ENCODE data around the gene QARS1.

QARS1 gene

DNA sequence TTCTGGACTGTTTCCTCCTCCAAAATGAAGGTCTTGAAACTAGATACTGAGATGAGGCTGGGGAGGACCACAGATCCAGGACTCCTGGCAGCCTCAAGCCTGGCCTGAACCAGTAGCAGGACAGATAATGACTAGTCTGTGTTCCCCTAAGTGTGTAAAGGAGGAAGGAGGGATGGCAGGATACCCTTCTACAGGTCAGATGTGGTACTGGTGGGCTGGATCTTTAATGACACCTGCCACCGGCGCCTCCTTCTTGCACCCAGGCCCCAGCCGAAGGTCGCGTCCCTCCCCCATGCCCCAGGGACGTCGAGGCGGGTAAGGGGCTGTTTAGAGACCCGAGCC is 15.5 kb upstream of the QARS1 start:
- peak; percentile 9 for DNase-seq

DNA sequence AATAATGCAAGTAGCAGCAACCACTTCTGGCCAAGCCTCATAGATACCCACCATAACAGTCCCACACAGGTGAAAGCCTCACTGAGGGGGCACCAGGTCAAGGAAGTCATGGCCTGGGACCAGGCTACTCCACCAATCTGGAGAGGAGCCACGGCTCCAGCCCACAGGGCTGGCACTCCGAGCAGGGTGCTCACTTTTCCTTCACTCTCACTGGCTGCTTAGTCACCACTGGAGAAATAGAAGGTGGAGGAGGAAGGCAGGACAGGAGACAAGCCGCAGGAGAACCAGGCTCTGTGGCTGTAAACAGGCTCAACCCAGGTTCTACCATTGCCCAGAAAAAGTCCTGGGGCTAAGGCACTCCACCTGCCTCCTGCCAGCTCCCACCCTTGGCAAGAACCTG is 14.9 kb upstream of the QARS1 start:
- no peak for DNase-seq

DNA sequence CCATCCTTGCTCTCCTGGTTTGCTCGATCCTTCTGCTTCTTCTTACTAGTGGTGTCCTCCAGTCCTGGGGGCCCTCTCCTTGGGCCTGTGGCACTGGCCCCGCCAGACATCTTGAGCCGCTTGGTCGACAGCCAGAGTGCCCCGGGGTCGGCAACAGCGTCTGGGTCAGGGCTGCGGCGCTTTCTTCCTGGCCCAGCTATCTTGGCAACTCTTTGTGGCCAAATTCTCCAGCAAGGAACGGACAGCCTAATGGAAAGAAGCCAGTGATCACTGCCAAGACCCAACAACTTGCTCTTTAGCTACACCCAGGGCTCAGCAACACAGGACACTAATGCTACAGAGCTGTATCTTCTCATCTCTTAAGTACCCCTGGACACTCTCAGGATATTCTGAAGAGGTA is 14.5 kb upstream of the QARS1 start:
- no peak for DNase-seq

DNA sequence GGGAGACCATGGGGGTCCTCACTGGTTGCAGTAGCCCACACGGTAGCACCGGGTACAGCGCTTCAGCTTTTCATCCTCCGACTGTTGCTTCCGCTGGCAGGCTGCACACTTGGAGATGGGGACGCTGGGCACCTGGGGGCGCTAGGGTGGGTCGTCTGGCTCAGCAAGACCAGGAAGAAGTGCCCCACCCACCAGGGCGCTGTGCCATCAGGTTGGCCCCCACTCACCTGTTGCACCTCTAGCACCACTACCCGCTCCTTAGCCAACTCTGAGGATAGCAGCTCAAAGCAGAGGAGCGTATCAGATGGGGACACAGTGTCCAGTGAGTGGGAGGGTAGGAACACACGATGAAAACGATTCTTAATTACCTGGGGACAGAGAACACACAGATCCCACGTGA is 7.7 kb upstream of the QARS1 start:
- DNase-seq = no peak

DNA sequence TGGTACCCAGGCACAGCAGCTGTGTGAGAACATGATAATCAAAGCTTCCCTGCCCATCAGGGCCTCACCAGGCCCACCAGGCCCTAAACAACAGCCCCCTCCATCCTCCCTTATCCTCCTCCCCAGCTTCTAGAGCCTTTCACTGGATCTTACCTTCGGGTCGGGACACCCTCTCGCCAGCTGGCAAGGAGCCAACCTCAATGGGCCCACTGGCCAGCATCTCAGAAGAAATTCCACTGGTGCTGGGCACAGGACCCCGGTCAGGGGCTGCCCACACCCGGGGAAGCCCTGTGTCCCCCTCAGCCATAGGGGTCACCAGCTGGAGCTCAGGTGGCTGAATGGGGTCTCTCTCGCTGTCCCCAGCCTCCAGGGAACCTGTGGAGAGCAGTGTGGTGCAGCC is 6.8 kb upstream of the QARS1 start:
- no peak for DNase-seq

DNA sequence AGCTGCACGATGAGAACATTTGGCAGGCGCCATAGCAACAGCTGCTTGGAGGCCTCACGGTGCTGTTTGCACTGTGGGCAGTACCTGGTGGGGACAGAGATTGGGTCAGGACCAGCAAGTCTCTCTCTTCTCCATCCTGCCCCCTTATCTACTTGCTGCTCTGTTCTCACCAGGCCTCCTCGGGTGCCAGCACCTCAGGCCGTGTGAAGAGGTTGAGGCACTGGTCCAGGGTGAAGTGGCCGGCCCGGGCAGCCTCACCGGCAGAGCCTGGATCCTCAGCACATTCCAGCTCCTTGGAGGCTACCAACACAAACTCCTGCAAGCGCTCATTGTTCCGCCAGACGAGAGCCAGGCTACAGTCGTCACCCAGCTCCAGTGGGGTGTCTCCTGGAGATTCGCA is 6.2 kb upstream of the QARS1 start:
- DNase-seq = no peak

DNA sequence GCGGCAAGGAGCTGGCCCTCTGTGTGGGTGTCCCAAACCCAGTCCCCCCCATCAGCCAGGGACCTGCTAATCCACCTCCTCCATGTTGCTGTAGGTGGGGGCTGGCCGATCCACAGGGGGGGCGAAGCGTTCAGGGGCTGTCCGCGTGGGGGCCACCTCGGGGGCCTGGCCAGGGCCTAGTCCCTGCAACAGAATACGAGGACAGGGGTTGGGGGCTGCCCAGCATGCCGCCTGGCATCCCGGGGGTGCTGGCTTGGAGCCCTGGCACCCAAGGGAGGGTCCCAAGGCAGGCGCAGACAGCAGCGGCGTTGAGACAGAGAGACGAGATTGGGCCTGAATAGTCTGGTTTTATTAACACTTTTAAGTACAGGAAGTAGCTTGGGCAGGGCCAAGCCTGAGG is 3.8 kb upstream of the QARS1 start:
- DNase-seq = no peak

DNA sequence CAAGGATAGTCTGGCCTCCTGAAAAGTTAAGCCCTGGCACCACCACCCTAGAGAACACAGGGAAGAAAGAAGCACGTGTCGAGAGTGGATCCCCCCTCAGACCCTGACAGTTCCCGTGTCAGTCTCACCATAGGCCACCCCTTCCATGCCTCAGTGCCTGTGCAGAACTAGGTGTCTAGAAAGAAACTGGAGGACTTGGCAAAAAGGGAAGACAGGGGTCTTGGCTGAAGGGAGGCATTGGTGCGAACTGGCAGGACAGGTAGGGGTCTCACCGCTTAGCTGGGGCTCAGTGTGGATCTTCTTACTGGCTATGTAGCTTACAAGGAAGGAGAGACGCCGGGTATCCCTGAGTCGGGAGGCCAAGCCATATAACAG is 518 bp downstream of the QARS1 start:
- no peak for DNase-seq

DNA sequence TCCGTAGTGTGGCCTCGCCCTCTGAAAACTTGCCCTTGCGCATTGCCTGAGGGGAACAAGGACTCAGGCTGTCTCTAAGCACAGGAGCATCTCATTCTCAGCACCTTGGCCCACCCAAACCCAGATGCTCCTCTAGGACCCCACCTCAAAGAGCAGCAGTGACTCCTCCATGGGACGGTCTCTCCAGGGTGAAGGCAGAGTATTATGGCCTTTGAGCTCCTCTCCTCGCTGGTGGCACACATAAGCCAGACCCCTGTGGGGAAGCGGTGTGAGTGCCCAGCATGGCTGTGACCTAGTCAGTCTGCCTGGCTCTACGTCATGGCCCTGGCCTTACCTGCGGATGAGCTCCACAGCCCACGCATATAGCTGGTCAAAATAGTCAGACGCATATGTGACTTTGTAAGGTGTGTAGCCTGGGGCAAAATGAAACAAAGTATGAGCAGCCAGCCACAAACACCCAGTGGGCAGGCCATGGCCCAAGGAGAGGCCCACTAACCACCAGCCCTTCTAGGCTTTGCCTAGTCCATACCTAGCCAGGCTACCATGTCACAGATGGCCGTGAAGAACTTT is 4.4 kb downstream of the QARS1 start:
- no peak for DNase-seq

DNA sequence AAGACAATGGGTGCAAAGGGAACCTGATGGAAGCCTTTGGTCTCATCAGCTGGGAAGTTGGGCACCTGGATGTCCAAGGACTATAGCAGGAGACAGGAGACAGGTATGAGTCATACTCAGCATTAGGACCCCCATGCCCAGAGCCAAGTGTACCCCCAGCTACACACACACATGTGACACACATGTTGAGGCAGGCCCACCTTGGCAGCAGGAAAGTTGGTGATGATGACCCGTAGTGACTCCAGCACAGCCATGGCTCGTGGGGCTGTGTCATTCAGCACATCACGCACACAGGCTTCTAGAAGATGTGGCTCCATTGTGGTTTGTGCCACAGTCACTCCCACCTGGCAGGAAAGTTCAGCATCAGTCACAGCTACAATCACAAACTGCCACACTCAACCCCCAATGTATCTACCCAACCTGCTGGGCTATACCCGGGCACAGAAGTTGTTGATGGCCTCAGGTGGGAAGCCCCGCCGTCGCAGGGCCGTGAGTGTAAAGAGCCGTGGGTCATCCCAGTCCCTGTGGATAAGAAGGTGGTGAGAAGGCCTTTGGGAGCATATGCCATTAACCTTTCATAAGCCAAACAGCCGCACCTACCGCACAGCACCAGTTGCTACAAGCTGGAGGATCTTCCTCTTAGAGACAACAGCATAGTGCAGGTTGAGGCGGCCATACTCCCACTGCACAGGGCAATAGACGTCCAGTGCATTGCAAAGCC is 5.5 kb downstream of the QARS1 start:
- no peak for DNase-seq

DNA sequence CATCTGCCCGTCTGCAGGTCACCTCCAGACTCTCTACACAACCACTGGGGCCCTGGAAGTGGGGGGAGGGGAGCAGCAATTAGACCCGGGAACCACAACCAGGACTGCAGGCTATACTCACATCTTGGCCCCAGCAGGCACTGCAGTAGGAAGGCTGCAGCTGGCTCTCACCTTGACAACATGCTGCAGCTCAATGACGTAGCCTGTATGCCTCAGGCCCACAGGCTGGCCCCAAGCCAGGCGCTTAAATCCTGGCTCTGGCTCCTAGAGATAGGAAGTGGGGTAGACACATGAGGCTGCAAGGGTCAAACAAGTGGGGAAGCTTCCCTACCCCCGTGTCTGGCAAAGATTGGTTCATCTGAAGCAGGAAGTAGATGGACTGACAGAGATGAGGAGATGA is 6.1 kb downstream of the QARS1 start:
- no peak for DNase-seq

DNA sequence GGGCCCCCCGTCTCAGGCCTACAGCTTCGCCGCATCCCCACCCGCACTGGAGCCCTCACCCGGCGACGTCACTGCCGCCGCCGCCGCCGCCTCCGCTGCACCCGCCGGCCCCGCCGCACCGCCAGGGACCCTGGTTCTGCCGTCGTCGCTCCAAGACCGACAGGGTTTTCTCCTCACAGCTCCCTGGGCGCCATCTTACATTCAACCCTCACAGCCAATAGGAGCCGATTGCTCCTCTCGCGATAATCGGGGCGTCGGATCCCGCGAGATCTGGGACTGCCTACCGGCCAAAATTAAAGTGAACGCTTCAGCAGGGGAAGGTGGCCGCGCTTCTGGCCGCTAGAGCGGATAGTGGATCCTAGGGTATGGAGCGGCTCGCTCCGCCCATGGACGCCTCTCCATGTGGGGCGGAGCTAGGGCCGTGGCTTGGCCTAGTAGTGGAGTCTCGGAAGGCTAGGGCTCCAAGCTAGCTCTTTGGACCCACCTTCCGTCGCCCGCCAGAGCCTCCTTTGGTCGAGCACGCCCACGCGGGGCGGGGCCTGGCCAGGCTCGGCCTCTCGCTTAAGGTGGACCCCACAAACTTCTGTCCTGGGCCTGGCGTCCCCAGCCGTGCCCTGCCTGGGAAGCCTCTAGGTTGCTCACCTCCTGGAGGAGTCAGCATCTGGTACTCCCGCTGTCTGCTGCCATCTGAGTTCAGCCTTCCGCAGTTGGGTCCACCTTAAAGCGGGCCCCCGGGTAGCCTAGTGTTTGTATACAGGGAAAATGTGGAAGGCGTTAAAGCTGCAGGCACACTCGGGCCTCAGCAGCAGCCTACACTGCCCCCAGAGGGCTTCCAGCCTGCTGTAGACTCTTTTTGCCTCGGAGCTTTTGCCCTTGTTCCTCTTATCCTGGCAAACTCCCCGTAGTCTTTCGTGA is 10.4 kb downstream of the QARS1 start, which contains the start of gene QRICH1:
Gene QRICH1, minus strand, starts transcription at position 219 of the 915 bp plus-strand sequence. CDS start 17,054 bp downstream, outside the sequence.
- peak; percentile 98 for DNase-seq

DNA sequence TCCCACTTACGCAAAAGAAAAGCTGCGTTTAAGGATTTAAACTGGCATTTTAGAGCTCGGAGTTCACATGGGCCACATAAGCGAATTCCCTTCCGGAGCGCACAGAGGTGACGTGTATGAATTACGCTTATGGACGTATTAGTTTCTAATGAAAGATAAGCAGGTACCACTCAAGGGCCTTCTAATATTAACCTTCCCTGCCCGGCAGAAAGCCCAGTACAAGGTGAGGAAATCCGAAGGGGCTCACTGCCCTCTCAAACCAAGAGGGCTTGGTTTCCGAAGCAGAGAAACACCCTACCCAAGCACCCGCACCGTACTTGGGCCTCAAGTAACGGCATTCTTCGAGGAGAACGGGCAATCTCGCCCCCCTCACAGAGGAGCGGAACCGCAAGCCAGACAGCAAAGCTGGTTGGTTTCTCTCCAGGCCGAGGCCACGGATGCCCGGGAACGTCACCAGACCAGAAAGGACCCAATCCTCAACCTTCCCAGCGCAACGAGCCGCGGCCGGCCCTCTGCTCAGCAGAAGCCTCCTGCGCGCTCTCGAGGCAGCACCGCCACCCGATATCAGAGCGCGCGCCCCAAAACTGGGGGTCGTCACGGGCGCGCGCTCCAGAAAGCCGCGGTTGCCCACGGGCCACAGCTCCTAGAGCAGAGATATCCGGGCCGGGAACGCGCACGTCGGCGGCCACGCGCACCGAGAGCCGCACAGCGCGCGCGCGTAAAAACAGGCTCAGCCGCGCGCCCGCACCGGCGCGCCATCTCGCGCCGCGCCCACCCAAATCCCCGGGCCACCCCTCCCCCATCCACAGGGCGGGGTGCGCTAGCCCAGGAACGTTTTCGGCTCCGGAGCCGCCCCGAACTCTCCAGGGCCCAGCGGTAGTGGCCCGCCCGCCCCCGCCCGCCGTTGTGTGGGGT is 11.4 kb downstream of the QARS1 start:
- DNase-seq = peak; percentile 90

DNA sequence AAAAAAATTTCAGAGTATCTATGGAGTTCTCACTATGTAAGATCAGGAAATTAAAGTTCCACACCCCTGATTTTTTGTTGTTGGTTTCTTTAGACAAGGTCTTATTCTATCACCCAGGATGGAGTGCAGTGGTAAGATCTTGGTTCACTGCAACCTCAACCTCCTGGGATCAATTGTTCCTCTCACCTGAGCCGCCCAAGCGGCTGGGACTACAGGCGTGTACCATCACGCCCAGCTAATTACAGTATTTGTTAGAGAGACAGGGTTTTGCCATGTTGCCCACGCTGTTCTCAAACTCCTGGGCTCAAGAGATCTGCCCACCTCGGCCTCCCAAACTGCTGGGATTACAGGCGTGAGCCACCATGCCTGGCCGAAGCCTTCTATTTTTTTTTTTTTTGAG is 23.1 kb downstream of the QARS1 start:
- no peak for DNase-seq

DNA sequence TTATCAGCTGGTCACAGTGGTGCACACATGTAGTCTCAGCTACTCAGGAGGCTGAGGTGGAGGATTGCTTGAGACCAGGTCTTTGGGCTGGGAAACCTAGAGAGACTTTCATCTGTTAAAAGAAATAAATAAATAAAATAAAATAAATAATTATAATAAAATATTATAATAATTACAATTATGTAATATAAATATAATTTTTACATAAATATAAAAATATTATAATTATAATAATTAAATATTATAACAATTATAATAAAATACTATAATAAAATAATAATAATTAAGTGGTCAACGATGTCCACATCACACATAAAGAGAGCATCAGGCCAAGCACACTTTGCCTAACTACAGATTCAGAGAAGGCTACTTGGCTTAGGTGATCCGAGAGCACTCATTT is 25.3 kb downstream of the QARS1 start:
- no peak for DNase-seq

DNA sequence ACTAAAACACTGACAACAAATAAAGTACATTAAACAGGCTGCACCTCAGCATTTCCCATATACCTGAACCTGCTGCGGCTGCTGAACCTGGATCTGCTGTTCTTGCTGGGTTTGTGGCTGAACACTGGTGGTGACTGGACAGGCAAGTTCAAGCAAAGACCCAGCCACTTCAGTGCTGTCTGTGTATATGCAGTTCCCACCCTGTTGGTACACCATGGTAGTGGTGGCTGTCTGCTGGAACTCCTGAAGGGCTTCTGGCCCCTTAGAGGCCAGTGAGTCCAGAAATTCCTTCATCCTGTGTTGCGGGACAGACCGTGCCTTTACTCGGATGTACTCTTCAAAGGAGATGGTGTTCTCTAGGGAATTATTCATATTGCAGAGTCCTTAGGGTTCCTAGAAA is 27.9 kb downstream of the QARS1 start:
- DNase-seq = no peak

DNA sequence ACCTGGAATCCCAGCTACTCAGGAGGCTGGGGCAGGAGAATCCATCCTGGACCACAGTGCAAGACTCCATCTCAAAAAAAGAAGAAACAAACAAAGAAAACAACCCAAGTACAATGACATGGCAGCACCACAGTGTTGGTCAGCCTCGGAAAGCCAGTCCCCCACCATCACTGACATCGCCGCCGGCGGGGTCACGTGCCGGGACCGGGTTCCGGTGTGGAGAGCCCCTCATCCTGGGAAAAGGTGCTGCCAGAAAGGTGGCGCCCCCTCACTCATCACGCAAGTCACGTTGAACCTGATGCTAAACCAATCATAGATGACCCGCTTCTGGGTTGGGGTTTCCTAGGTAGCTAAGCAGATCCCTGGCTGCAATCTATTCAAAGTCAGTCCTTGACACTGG is 28.4 kb downstream of the QARS1 start:
- DNase-seq = no peak

DNA sequence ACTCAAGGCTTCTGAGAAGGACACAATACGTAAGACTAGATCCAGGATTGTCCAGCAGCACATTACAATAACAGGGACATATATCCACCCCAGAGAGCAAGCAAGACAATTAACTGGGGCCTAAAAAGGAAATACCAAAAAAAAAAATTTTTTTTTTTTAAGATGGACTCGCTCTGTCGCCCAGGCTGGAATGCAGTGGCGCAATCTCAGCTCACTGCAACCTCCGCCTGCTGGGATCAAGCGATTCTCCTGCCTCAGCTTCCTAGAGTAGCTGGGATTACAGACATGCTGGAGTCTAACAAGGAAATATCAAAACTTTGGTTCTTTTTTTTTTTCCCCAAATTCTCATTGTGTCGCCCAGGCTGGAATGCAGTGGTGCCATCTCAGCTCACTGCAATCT is 46.5 kb downstream of the QARS1 start:
- no peak for DNase-seq

DNA sequence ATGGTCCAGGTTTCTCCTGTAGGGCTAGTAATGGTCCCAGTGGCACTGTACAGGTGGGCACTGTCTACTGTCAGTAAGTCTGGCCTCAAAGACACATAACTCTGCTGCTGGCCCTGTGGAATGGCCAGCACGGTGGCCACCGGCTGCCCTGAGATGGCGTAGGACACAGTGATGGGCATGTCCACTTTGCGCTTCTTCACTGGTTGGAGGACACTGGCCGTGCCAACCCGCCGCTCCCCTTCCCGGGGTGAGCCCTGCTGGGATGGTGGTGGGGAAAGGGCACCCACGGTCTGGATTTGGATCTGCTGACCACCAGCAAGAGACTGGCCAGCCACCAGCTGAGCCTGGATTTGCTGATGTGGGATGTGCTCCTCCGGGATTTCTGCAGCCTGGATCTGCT is 47.3 kb downstream of the QARS1 start:
- DNase-seq = no peak

DNA sequence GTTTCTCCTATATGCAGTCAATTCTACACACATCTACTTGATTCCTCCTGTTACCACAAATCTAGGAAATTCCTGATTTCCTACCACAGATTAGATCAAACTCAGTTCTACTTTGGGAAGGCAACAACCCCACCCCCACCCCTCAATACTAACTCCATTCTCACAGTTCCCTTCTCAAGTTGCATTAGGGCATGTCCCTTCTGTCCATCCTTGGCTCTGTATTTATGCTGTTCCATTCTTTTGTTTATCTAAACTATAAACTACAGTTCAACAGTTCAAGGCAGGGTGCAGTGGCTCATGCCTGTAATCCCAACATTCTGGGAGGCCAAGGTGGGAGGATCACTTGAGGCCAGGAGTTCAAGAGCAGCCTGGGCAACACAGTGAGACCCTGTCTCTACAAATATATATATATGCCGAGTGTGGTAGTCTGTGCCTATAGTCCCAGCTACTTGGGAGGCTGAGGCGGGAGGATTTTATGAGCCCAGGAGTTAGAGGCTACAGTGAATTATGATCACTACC is 50.2 kb downstream of the QARS1 start:
- DNase-seq = no peak

DNA sequence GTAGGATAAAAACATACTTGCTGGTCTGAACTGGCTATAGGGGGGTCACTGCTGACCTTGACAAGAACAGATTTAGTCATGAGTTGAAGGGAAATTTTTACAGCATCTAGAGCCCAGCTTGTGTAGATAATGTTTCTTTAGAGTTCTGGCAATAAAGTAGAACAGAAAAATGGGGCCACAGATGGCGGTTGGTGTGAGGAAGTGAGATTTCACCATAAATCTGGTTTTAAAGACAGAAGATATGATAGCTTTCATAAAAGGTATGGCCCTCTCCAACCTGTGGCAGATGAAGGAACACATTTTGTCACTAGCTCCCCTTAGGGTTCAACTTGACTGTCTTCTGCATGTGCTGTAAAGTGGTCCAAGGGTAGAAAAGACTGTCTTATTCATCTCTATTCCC is 51.0 kb downstream of the QARS1 start:
- DNase-seq = no peak

All from activated CD4-positive, alpha-beta T cell treated with anti-CD3 and anti-CD28 coated beads, Interleukin-2, Interleukin-6, amounts not matched to agents 100 ng/mL and 50 ng/mL, durations not matched to agents 16 hours and 8 hours (primary cell).